SK-N-SH (cell line): ENCODE data around the gene SEZ6L. TPM values are rescaled to one million over a fixed set of nuclear protein-coding genes. Genes with fewer than 3 reads are reported as not detected.

Experiments used
- CTCF ChIA-PET: fragments of 300-600, 350-600 bp; formaldehyde crosslinking; extraction: SDS; loops from one replicate; lab custom pipeline; 2021; lab: Yijun Ruan, JAX
- POLR2A ChIA-PET: fragments of 350-600 bp; sonication (Branson Sonifier 250); formaldehyde crosslinking; extraction: SDS; loops from one replicate; lab custom pipeline; 2020; ENCODE audit warnings: antibody characterized with exemption, inconsistent platforms; lab: Yijun Ruan, JAX
- DNase-seq: peaks from one replicate; pipeline ENCODE4 v3.0.0; 2012
- H2AFZ ChIP-seq: fragments of 200-600 bp; sonication (generic); 2 replicates; pipeline ENCODE4 v1.8.1; 2016; ENCODE audit warnings: antibody characterized with exemption, mild to moderate bottlenecking, low read depth
- H3F3A ChIP-seq: fragments of 200-600 bp; sonication (generic); replicated peaks from 2 replicates; pipeline ENCODE3; 2016; ENCODE audit warnings: antibody characterized with exemption, mild to moderate bottlenecking; ENCODE audit not compliant: insufficient read depth
- H3K27ac ChIP-seq, 2 experiments: fragments of 200-500 bp in 1 of 2; fragments of 200-600 bp in 1 of 2; sonication (Bioruptor generic) in 1 of 2; sonication (generic), shearing (Covaris generic) in 1 of 2; 2 replicates each; pipeline versions ENCODE4 v1.5.1 to v1.6.1; 2014 to 2016; ENCODE audit warnings: low read depth in 2 of 2, inconsistent platforms in 1 of 2, low read length in 1 of 2, mild to moderate bottlenecking in 1 of 2, mixed read lengths in 1 of 2
- H3K27me3 ChIP-seq: fragments of 200-600 bp; sonication (generic), shearing (Covaris generic); 2 replicates; pipeline ENCODE4 v1.6.1; 2016; ENCODE audit warnings: mixed run types; ENCODE audit not compliant: insufficient read depth
- H3K36me3 ChIP-seq, 2 experiments: fragments of 200-500 bp in 1 of 2; fragments of 200-600 bp in 1 of 2; sonication (Bioruptor generic) in 1 of 2; sonication (generic) in 1 of 2; replicated peaks in 1 of 2; 2 replicates each; pipeline versions ENCODE3 to v1.5.1; 2014 to 2016; ENCODE audit warnings: low read length in 1 of 2, mild to moderate bottlenecking in 1 of 2; ENCODE audit not compliant: insufficient read depth in 2 of 2, control insufficient read depth in 1 of 2
- H3K4me1 ChIP-seq, 2 experiments: fragments of 200-500 bp in 1 of 2; fragments of 200-600 bp in 1 of 2; sonication (Bioruptor generic) in 1 of 2; sonication (generic), shearing (Covaris generic) in 1 of 2; 2 replicates each; pipeline versions ENCODE4 v1.5.1 to v1.6.1; 2014 to 2016; ENCODE audit warnings: low read depth in 1 of 2, low read length in 1 of 2, mixed run types in 1 of 2; ENCODE audit not compliant: insufficient read depth in 2 of 2, control insufficient read depth in 1 of 2
- H3K4me2 ChIP-seq: fragments of 200-600 bp; sonication (generic), shearing (Covaris generic); 2 replicates; pipeline ENCODE4 v1.6.1; 2017; ENCODE audit warnings: mixed run types
- H3K4me3 ChIP-seq, 2 experiments: fragments of 200-500 bp in 1 of 2; fragments of 200-600 bp in 1 of 2; sonication (Bioruptor generic) in 1 of 2; sonication (generic), shearing (Covaris generic) in 1 of 2; 2 replicates each; pipeline versions ENCODE4 v1.5.1 to v1.8.1; 2014 to 2016; ENCODE audit warnings: low read depth in 2 of 2, inconsistent platforms in 1 of 2, low read length in 1 of 2, mild to moderate bottlenecking in 1 of 2, mixed read lengths in 1 of 2, moderate library complexity in 1 of 2
- H3K79me2 ChIP-seq: fragments of 200-600 bp; sonication (generic); 2 replicates; pipeline ENCODE4 v1.8.1; 2017; ENCODE audit warnings: mild to moderate bottlenecking; ENCODE audit not compliant: insufficient read depth
- H3K9ac ChIP-seq: fragments of 200-600 bp; sonication (generic); 2 replicates; pipeline ENCODE4 v1.6.1; 2017; ENCODE audit warnings: mixed run types
- H3K9me2 ChIP-seq: fragments of 200-600 bp; sonication (generic); 2 replicates; pipeline ENCODE4 v1.6.1; 2017; ENCODE audit warnings: mixed run types
- H3K9me3 ChIP-seq: fragments of 200-600 bp; sonication (generic); 2 replicates; pipeline ENCODE4 v1.6.1; 2017; ENCODE audit warnings: mixed run types, mild to moderate bottlenecking, moderate library complexity
- H4K20me1 ChIP-seq: fragments of 200-600 bp; sonication (generic); 2 replicates; pipeline ENCODE4 v1.6.1; 2017; ENCODE audit warnings: mild to moderate bottlenecking, mixed run types; ENCODE audit not compliant: insufficient read depth
- FOXJ3 ChIP-seq: sonication (generic); formaldehyde crosslinking; IDR thresholded peaks from 2 replicates; pipeline ENCODE4 v1.5.1; 2020; ENCODE audit warnings: mild to moderate bottlenecking, missing genetic modification reagents
- GABPA ChIP-seq: IDR thresholded peaks from 2 replicates; pipeline ENCODE4 v1.4.0; 2012; ENCODE audit warnings: low read depth, mild to moderate bottlenecking
- GATA2 ChIP-seq: sonication (generic); formaldehyde crosslinking; IDR thresholded peaks from 2 replicates; pipeline ENCODE4 v1.5.0; 2020; ENCODE audit warnings: mild to moderate bottlenecking, missing genetic modification reagents
- IRF3 ChIP-seq: fragments of 150-350 bp; IDR thresholded peaks from 2 replicates; pipeline ENCODE4 v1.6.1; 2016; ENCODE audit warnings: mild to moderate bottlenecking, low read depth, low read length
- RAD21 ChIP-seq: IDR thresholded peaks from 2 replicates; pipeline ENCODE4 v1.6.1; 2012; ENCODE audit warnings: mild to moderate bottlenecking, low read length
- RCOR1 ChIP-seq: fragments of 150-350 bp; IDR thresholded peaks from 2 replicates; pipeline ENCODE4 v1.6.1; 2017; ENCODE audit warnings: antibody characterized with exemption, low read length
- REST ChIP-seq: IDR thresholded peaks from 2 replicates; pipeline ENCODE4 v1.6.1; 2012; ENCODE audit warnings: mild to moderate bottlenecking, low read depth, low read length, moderate library complexity
- TCF12 ChIP-seq: IDR thresholded peaks from 2 replicates; pipeline ENCODE4 v1.4.0; 2012
- WGBS: methylation state at CpG from one replicate; pipeline ENCODE4 v1.1.6; 2017; ENCODE audit warnings: low lambda C conversion rate; 5-methylcytosine and 5-hydroxymethylcytosine counted together
- polyA plus RNA-seq, 3 experiments: library from polyadenylated mRNA; depleted of rRNA; stranded (reverse); fragments of >200 nt; gene quantifications; 2 replicates each; pipeline ENCODE4 v1.2.3, GENCODE V29; 2012

Gene SEZ6L
- polyA plus RNA-seq, 1 of the 3 experiments (the other 2 are of a cell fraction), result 0.10 TPM

GRCh38 chr22:26389125-26389524 is 219.9 kb downstream of the SEZ6L start (continued):
- no peak for TF ChIP-seq IRF3

- ChIA-PET POLR2A (no interaction called here), CTCF (interaction anchor here (1.8 to 3.3 kb wide), 4 partner anchors 23 to 71 kb away, joined by 6 to 13 read pairs (median 11); no protein-coding TSS in a partner anchor)
- 73% methylated on average over 1 of the region's 1 CpG for WGBS
- H3K9me3 ChIP-seq, result no peaks in the 10 kb centered on the region
- no peak overlapping the region for H3K9ac ChIP-seq
- TF ChIP-seq TCF12 (no peak), REST (no peak), FOXJ3 (CRISPR knock-in tag) (no peak)
- H4K20me1 ChIP-seq, result no peaks in the 10 kb centered on the region
- no peak overlapping the region for H3K4me2 ChIP-seq
- no peak for DNase-seq
- H3K36me3 ChIP-seq, result no peaks in the 10 kb centered on the region
- H3K27me3 ChIP-seq, result no peaks in the 10 kb centered on the region
- H3F3A ChIP-seq, result no peaks in the 10 kb centered on the region
- no peaks in the 10 kb centered on the region for H3K79me2 ChIP-seq
- H3K4me1 ChIP-seq, result no peaks in the 10 kb centered on the region
- no peak overlapping the region for H3K4me3 ChIP-seq
- no peaks in the 10 kb centered on the region for H3K9me2 ChIP-seq
- no peak overlapping the region for H2AFZ ChIP-seq
- H3K27ac ChIP-seq, result no peak overlapping the region
Observed at GRCh38 chr22:26391091-26391490, 221.8 kb downstream of the SEZ6L start.

- ChIA-PET CTCF (interaction anchor here (1.8 to 3.3 kb wide), 5 partner anchors 8 to 70 kb away, joined by 6 to 13 read pairs (median 11); no protein-coding TSS in a partner anchor), POLR2A (no interaction called here)
- Histone ChIP-seq H3K36me3 (no peaks in the 10 kb centered on the region), H3K4me1 (no peaks in the 10 kb centered on the region), H3K4me2 (no peak overlapping the region), H3K79me2 (no peaks in the 10 kb centered on the region), H3K27me3 (no peaks in the 10 kb centered on the region), H3K9ac (no peak overlapping the region), H3K9me3 (no peaks in the 10 kb centered on the region), H3K9me2 (no peaks in the 10 kb centered on the region), H3F3A (no peaks in the 10 kb centered on the region), H2AFZ (no peak overlapping the region), H3K27ac (no peak overlapping the region), H4K20me1 (no peaks in the 10 kb centered on the region), H3K4me3 (no peak overlapping the region)
- no peak for DNase-seq
- WGBS, result 42% methylated on average over 2 of the region's 2 CpGs
- no peak for TF ChIP-seq RAD21
- TF ChIP-seq GABPA, result no peak
- TF ChIP-seq RCOR1, result no peak
- TF ChIP-seq GATA2, result no peak
Observed at GRCh38 chr22:26391623-26392022, 222.4 kb downstream of the SEZ6L start.
